HEK293T (cell line): ENCODE results near the gene MICAL2.
A peak's percentile ranks its signal among the peaks of the same experiment; 100 is the strongest.

Experiments used
- CTCF ChIA-PET: fragments of 350-600 bp; formaldehyde crosslinking; extraction: SDS; loops from one replicate; lab custom pipeline; 2021; ENCODE audit warnings: antibody characterized with exemption, inconsistent platforms; lab: Yijun Ruan, JAX
- POLR2A ChIA-PET: fragments of 350-600 bp; formaldehyde crosslinking; extraction: SDS; loops from one replicate; lab custom pipeline; 2020; ENCODE audit warnings: antibody characterized with exemption, inconsistent platforms; lab: Yijun Ruan, JAX
- DNase-seq: peaks from one replicate; pipeline ENCODE4 v3.0.0; 2012; ENCODE audit warnings: mixed read lengths; ENCODE audit errors: extremely low spot score
- ARNT ChIP-seq: fragments of 450-650 bp; IDR thresholded peaks from 2 replicates; pipeline ENCODE4 v1.6.1; 2017; ENCODE audit warnings: mild to moderate bottlenecking
- BHLHE40 ChIP-seq: fragments of 450-650 bp; IDR thresholded peaks from 2 replicates; pipeline ENCODE4 v1.6.1; 2016; ENCODE audit warnings: mild to moderate bottlenecking, moderate library complexity, borderline replicate concordance
- CTBP1 ChIP-seq: fragments of 450-650 bp; IDR thresholded peaks from 2 replicates; pipeline ENCODE4 v1.6.1; 2016; ENCODE audit warnings: borderline replicate concordance
- ELF4 ChIP-seq: fragments of 450-650 bp; IDR thresholded peaks from 2 replicates; pipeline ENCODE4 v1.6.1; 2017; ENCODE audit warnings: antibody characterized with exemption
- FOXA1 ChIP-seq: fragments of 450-650 bp; IDR thresholded peaks from 2 replicates; pipeline ENCODE4 v1.6.1; 2016; ENCODE audit warnings: mild to moderate bottlenecking
- FOXK2 ChIP-seq: fragments of 450-650 bp; IDR thresholded peaks from 2 replicates; pipeline ENCODE4 v1.6.1; 2016; ENCODE audit warnings: mild to moderate bottlenecking
- FOXM1 ChIP-seq: fragments of 450-650 bp; IDR thresholded peaks from 2 replicates; pipeline ENCODE4 v1.6.1; 2017; ENCODE audit warnings: mild to moderate bottlenecking, borderline replicate concordance
- HDGF ChIP-seq: fragments of 450-650 bp; IDR thresholded peaks from 2 replicates; pipeline ENCODE4 v1.6.1; 2017; ENCODE audit warnings: antibody characterized with exemption, borderline replicate concordance
- L3MBTL2 ChIP-seq: fragments of 450-650 bp; conservative IDR thresholded peaks from 2 replicates; pipeline ENCODE4 v1.6.1; 2016; ENCODE audit warnings: mild to moderate bottlenecking
- LEF1 ChIP-seq: fragments of 450-650 bp; IDR thresholded peaks from 2 replicates; pipeline ENCODE4 v1.6.1; 2017; ENCODE audit warnings: mild to moderate bottlenecking, borderline replicate concordance
- NFRKB ChIP-seq: fragments of 450-650 bp; IDR thresholded peaks from 2 replicates; pipeline ENCODE4 v1.6.1; 2016; ENCODE audit warnings: mild to moderate bottlenecking, moderate library complexity
- PKNOX1 ChIP-seq: fragments of 450-650 bp; IDR thresholded peaks from 2 replicates; pipeline ENCODE4 v1.6.1; 2016
- SP1 ChIP-seq: fragments of 450-650 bp; IDR thresholded peaks from 2 replicates; pipeline ENCODE4 v1.6.1; 2017
- SUZ12 ChIP-seq: fragments of 450-650 bp; IDR thresholded peaks from 2 replicates; pipeline ENCODE4 v1.6.1; 2016; ENCODE audit warnings: mild to moderate bottlenecking
- TARDBP ChIP-seq: fragments of 450-650 bp; IDR thresholded peaks from 2 replicates; pipeline ENCODE4 v1.6.1; 2016
- ZNF384 ChIP-seq: fragments of 450-650 bp; IDR thresholded peaks from 2 replicates; pipeline ENCODE4 v1.6.1; 2016

MICAL2 gene

GRCh38 chr11:12287374-12288211 lies 177.2 kb downstream of the MICAL2 start:
- ChIA-PET POLR2A (no interaction called here), CTCF (interaction anchor here (1.0 to 2.0 kb wide), 2 partner anchors 43 to 311 kb away, joined by 3 to 11 read pairs; no protein-coding TSS in a partner anchor)
- no peak for DNase-seq
- TF ChIP-seq ZNF384 (no peak), HDGF (no peak), SP1 (no peak), LEF1 (no peak), NFRKB (no peak), ARNT (no peak), FOXK2 (no peak), SUZ12 (no peak), TARDBP (no peak), FOXM1 (no peak), FOXA1 (no peak), CTBP1 (no peak), L3MBTL2 (no peak), PKNOX1 (no peak), ELF4 (no peak), BHLHE40 (no peak)

GRCh38 chr11:12288212-12288930 lies 178.0 kb downstream of the MICAL2 start:
- peak; percentile 86 for DNase-seq
- ChIA-PET POLR2A (no interaction called here), CTCF (interaction anchor here (0.6 to 2.0 kb wide), 14 partner anchors 8 to 1102 kb away, joined by 3 to 11 read pairs (median 3); no protein-coding TSS in a partner anchor)
- TF ChIP-seq FOXM1 (no peak), PKNOX1 (no peak), SP1 (no peak), ZNF384 (no peak), LEF1 (no peak), FOXK2 (no peak), ARNT (no peak), SUZ12 (no peak), TARDBP (no peak), HDGF (no peak), BHLHE40 (no peak), L3MBTL2 (no peak), CTBP1 (no peak), FOXA1 (no peak), ELF4 (no peak), NFRKB (no peak)

- POLR2A ChIA-PET = no interaction called here
- CTCF ChIA-PET = interaction anchor here (0.6 to 2.0 kb wide), 14 partner anchors 8 to 1045 kb away, joined by 3 to 11 read pairs (median 4); no protein-coding TSS in a partner anchor
- DNase-seq = no peak
- TF ChIP-seq LEF1 = no peak
- TF ChIP-seq SP1 = no peak
- no peak for TF ChIP-seq FOXK2
- TF ChIP-seq TARDBP = no peak
- no peak for TF ChIP-seq L3MBTL2
- no peak for TF ChIP-seq ARNT
- TF ChIP-seq FOXA1 = no peak
- no peak for TF ChIP-seq NFRKB
Observed at GRCh38 chr11:12288931-12289666, 178.7 kb downstream of the MICAL2 start.

- CTCF ChIA-PET = interaction anchor here (0.6 to 2.0 kb wide), 8 partner anchors 8 to 629 kb away, joined by 3 to 11 read pairs (median 4); no protein-coding TSS in a partner anchor
- POLR2A ChIA-PET = no interaction called here
- no peak for TF ChIP-seq SP1
- no peak for TF ChIP-seq L3MBTL2
- TF ChIP-seq LEF1 = no peak
- no peak for TF ChIP-seq TARDBP
- TF ChIP-seq ARNT = no peak
- TF ChIP-seq FOXM1 = no peak
- no peak for DNase-seq
Observed at GRCh38 chr11:12289667-12290476, 179.5 kb downstream of the MICAL2 start.

- POLR2A ChIA-PET = no interaction called here
- peak; percentile 1 for DNase-seq
- CTCF ChIA-PET = interaction anchor here (1.2 kb wide), 1 partner anchor 40 kb away, joined by 3 read pairs; no protein-coding TSS in a partner anchor
- no peak for TF ChIP-seq LEF1
- no peak for TF ChIP-seq BHLHE40
- no peak for TF ChIP-seq SUZ12
- TF ChIP-seq ELF4 = no peak
- no peak for TF ChIP-seq FOXK2
- no peak for TF ChIP-seq HDGF
- no peak for TF ChIP-seq TARDBP
Observed at GRCh38 chr11:12290477-12290922, 180.1 kb downstream of the MICAL2 start.
